ENCODE measurements around the gene NDUFS6.
"Not testable (repeated sequence)": the region's sequence is repeated elsewhere in the genome, so short reads cannot be mapped to it uniquely, and the experiment has no call there.

The NDUFS6 gene

DNA sequence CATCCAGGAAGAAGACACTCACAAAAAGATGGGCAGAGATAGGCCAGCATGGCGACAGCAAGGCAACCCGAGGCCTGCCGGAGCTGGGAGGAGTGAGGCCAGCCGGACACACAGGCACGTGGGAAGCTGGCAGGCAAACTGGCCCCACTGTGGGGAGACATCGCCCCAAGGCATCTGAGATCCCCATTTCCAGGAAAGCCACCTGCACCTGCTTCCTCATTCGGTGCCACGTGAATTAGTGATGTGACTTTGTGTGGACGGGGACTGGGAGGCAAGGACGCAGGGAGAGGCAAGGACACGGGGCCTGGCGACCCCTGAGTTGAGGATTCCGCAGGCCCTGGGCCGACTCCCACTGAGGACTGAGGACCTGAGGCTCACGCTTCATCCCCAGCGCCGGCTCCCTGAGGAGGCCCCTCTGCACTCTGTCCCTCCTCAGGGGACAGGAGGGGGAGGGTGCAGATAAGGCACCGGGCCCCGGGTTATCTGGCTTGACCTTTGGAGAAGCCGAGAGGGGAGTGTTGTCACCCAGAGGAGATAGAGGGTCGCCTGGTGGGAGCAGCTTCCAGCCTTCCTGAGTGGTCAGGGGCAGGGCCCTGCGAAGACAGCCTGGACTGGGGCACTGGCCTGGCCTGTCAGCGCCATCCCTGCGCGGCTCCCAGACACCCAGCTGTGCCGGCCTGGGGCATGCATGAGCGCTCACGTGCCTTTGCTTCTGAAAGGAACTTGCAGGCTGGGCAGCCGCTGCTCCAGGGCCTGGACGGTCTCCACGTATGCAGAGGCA lies 39.7 kb downstream of the NDUFS6 start:
- no peaks in the 10 kb centered on the region for H4K20me1 ChIP-seq (ENCODE audit: control insufficient read depth, insufficient read depth, low read depth, low read length)
- no peak overlapping the region for H3K4me3 ChIP-seq (ENCODE audit: low read length)
- H3K9me2 ChIP-seq (replicated peaks; ENCODE audit: control insufficient read depth, low read length), result no peaks in the 10 kb centered on the region
- TF ChIP-seq EZH2phosphoT487 (IDR thresholded peaks at IDR 0.05; ENCODE audit: borderline replicate concordance, low read length) (no peak), CTCF (IDR thresholded peaks at IDR 0.05; ENCODE audit: low read depth, low read length, poor library complexity, severe bottlenecking) (no peak)
- no peaks in the 10 kb centered on the region for H3K36me3 ChIP-seq (ENCODE audit: control insufficient read depth, low read length)
- H3K79me2 ChIP-seq (ENCODE audit: control insufficient read depth, low read length), result no peaks in the 10 kb centered on the region
- H3K4me1 ChIP-seq (ENCODE audit: control insufficient read depth, low read length), result no peaks in the 10 kb centered on the region
- H3K9me3 ChIP-seq (ENCODE audit: control insufficient read depth, insufficient read depth, low read length), result no peaks in the 10 kb centered on the region
- no peaks in the 10 kb centered on the region for H3F3A ChIP-seq (ENCODE audit: control insufficient read depth, insufficient read depth)
- H3K27me3 ChIP-seq (ENCODE audit: control insufficient read depth, low read length), result no peaks in the 10 kb centered on the region
- no peak overlapping the region for H3K27ac ChIP-seq (ENCODE audit: low read depth, low read length)
- no peak overlapping the region for H3K4me2 ChIP-seq (ENCODE audit: low read length)

DNA sequence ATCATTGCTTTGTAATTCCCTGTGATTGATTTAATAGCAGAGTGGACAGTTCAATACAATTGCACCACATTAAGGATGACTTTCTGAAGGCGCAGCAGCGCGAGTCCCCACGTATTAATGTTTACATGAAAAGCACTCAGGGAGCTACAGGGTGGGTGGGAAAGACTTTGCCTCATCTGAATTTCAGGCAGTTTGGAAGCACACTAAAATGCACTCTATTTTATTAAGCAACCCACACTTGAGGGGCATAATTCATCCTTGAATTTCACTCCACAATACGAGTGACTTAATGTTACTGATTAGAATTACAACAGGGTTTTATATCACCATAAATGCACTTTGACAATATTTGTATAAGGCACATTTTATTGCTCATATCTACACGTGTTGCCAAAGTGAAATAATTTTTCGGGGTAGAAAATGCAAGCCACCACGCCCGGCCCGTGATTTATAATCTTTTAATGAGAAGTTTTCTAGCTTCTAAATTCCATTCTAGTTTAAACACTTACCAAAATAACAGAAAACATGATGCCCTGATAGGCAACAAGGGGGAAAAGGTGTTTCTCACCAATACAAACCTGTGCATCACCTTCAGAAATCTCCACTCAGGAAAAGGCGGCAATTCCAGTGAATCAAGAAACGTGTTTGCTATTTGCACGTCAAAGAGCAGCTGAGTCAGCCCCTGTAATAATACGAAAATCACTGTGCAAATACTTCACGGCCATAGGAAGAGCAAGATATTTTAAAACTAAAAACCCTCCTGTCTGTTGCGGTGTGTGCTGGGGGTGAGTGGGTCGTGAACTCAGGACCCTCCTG lies 41.0 kb downstream of the NDUFS6 start:
- Histone ChIP-seq H4K20me1 (ENCODE audit: control insufficient read depth, insufficient read depth, low read depth, low read length) (no peaks in the 10 kb centered on the region), H3K9me3 (ENCODE audit: control insufficient read depth, insufficient read depth, low read length) (no peaks in the 10 kb centered on the region), H3K79me2 (ENCODE audit: control insufficient read depth, low read length) (no peaks in the 10 kb centered on the region), H3K27ac (ENCODE audit: low read depth, low read length) (no peak overlapping the region), H3K9me2 (replicated peaks; ENCODE audit: control insufficient read depth, low read length) (no peaks in the 10 kb centered on the region), H3K4me1 (ENCODE audit: control insufficient read depth, low read length) (no peaks in the 10 kb centered on the region), H3K36me3 (ENCODE audit: control insufficient read depth, low read length) (no peaks in the 10 kb centered on the region), H3K4me2 (ENCODE audit: low read length) (no peak overlapping the region), H3K4me3 (ENCODE audit: low read length) (no peak overlapping the region), H3F3A (ENCODE audit: control insufficient read depth, insufficient read depth) (no peaks in the 10 kb centered on the region), H3K27me3 (ENCODE audit: control insufficient read depth, low read length) (no peaks in the 10 kb centered on the region)
- TF ChIP-seq CTCF (IDR thresholded peaks at IDR 0.05; ENCODE audit: low read depth, low read length, poor library complexity, severe bottlenecking) (no peak), EZH2phosphoT487 (IDR thresholded peaks at IDR 0.05; ENCODE audit: borderline replicate concordance, low read length) (no peak)

DNA sequence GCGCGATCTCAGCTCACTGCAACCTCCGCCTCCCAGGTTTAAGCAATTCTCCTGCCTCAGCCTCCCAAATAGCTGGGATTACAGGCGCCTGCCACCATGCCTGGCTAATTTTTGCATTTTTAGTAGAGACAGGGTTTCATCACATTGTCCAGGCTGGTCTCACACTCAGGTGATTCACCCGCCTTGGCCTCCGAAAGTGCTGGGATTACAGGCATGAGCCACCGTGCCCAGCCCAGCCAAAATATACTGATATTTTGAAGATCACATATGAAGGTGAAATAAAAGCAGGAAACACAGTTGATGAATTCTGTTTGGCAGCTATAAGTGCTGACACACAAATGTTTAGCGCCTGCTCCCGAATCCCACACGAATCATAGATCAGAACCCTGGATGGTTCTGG lies 42.6 kb downstream of the NDUFS6 start:
- not testable (repeated sequence) for H3K9me2 ChIP-seq (replicated peaks; ENCODE audit: control insufficient read depth, low read length); H3K4me3 ChIP-seq (ENCODE audit: low read length); H3K27me3 ChIP-seq (ENCODE audit: control insufficient read depth, low read length); H4K20me1 ChIP-seq (ENCODE audit: control insufficient read depth, insufficient read depth, low read depth, low read length); H3K36me3 ChIP-seq (ENCODE audit: control insufficient read depth, low read length); H3K4me2 ChIP-seq (ENCODE audit: low read length); H3K27ac ChIP-seq (ENCODE audit: low read depth, low read length); H3K4me1 ChIP-seq (ENCODE audit: control insufficient read depth, low read length); H3F3A ChIP-seq (ENCODE audit: control insufficient read depth, insufficient read depth); H3K9me3 ChIP-seq (ENCODE audit: control insufficient read depth, insufficient read depth, low read length); H3K79me2 ChIP-seq (ENCODE audit: control insufficient read depth, low read length)

Measured in DOHH2 (cell line).